HEK293T (cell line): ENCODE measurements around the gene GTPBP1.

ENCODE experiments used
- CTCF ChIA-PET: fragments of 350-600 bp; formaldehyde crosslinking; extraction: SDS; loops from one replicate; lab custom pipeline; 2021; ENCODE audit warnings: antibody characterized with exemption, inconsistent platforms; lab: Yijun Ruan, JAX
- POLR2A ChIA-PET: fragments of 350-600 bp; formaldehyde crosslinking; extraction: SDS; loops from one replicate; lab custom pipeline; 2020; ENCODE audit warnings: antibody characterized with exemption, inconsistent platforms; lab: Yijun Ruan, JAX
- DNase-seq: peaks from one replicate; pipeline ENCODE4 v3.0.0; 2012; ENCODE audit warnings: mixed read lengths; ENCODE audit errors: extremely low spot score
- ARNT ChIP-seq: fragments of 450-650 bp; IDR thresholded peaks from 2 replicates; pipeline ENCODE4 v1.6.1; 2017; ENCODE audit warnings: mild to moderate bottlenecking
- BHLHE40 ChIP-seq: fragments of 450-650 bp; IDR thresholded peaks from 2 replicates; pipeline ENCODE4 v1.6.1; 2016; ENCODE audit warnings: mild to moderate bottlenecking, moderate library complexity, borderline replicate concordance
- CTBP1 ChIP-seq: fragments of 450-650 bp; IDR thresholded peaks from 2 replicates; pipeline ENCODE4 v1.6.1; 2016; ENCODE audit warnings: borderline replicate concordance
- ELF4 ChIP-seq: fragments of 450-650 bp; IDR thresholded peaks from 2 replicates; pipeline ENCODE4 v1.6.1; 2017; ENCODE audit warnings: antibody characterized with exemption
- FOXA1 ChIP-seq: fragments of 450-650 bp; IDR thresholded peaks from 2 replicates; pipeline ENCODE4 v1.6.1; 2016; ENCODE audit warnings: mild to moderate bottlenecking
- FOXK2 ChIP-seq: fragments of 450-650 bp; IDR thresholded peaks from 2 replicates; pipeline ENCODE4 v1.6.1; 2016; ENCODE audit warnings: mild to moderate bottlenecking
- FOXM1 ChIP-seq: fragments of 450-650 bp; IDR thresholded peaks from 2 replicates; pipeline ENCODE4 v1.6.1; 2017; ENCODE audit warnings: mild to moderate bottlenecking, borderline replicate concordance
- HDGF ChIP-seq: fragments of 450-650 bp; IDR thresholded peaks from 2 replicates; pipeline ENCODE4 v1.6.1; 2017; ENCODE audit warnings: antibody characterized with exemption, borderline replicate concordance
- L3MBTL2 ChIP-seq: fragments of 450-650 bp; conservative IDR thresholded peaks from 2 replicates; pipeline ENCODE4 v1.6.1; 2016; ENCODE audit warnings: mild to moderate bottlenecking
- LEF1 ChIP-seq: fragments of 450-650 bp; IDR thresholded peaks from 2 replicates; pipeline ENCODE4 v1.6.1; 2017; ENCODE audit warnings: mild to moderate bottlenecking, borderline replicate concordance
- NFRKB ChIP-seq: fragments of 450-650 bp; IDR thresholded peaks from 2 replicates; pipeline ENCODE4 v1.6.1; 2016; ENCODE audit warnings: mild to moderate bottlenecking, moderate library complexity
- SP1 ChIP-seq: fragments of 450-650 bp; IDR thresholded peaks from 2 replicates; pipeline ENCODE4 v1.6.1; 2017
- SUZ12 ChIP-seq: fragments of 450-650 bp; IDR thresholded peaks from 2 replicates; pipeline ENCODE4 v1.6.1; 2016; ENCODE audit warnings: mild to moderate bottlenecking
- TARDBP ChIP-seq: fragments of 450-650 bp; IDR thresholded peaks from 2 replicates; pipeline ENCODE4 v1.6.1; 2016
- ZNF384 ChIP-seq: fragments of 450-650 bp; IDR thresholded peaks from 2 replicates; pipeline ENCODE4 v1.6.1; 2016
- TF ChIP-seq, protein P1 (sequence below): fragments of 450-650 bp; IDR thresholded peaks from 2 replicates; pipeline ENCODE4 v1.6.1; 2016

The GTPBP1 gene

DNA sequence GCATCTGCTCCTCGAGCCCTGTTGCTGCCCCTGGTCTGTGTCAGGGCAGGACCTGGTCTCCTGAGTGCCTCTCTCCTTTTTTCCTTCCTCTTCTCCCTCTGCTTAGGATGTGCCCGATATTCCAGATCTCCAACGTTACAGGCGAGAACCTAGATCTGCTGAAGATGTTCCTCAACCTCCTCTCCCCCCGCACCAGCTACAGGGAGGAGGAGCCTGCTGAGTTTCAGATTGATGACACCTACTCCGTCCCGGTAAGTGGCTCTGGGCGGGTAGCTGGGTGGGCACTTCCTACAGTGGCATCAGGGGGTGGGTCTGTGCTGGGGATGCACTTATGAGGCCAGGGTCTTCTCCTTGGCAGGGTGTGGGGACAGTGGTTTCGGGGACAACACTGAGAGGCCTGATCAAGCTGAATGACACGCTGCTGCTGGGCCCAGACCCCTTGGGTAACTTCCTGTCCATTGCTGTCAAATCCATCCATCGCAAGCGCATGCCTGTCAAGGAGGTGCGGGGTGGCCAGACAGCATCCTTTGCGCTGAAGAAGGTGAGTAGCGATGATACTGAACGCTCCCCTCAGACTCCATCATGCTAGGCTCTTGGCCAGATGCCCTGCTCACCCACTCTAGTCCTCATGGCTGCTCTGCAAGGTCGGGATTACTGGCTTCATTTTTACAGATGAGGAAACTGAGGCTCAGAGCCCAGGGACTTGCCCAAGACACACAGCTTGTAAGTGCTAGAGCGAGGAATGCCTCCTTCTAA, 20.3 kb downstream of the GTPBP1 start:
- no peak for DNase-seq
- TF ChIP-seq ZNF384 (no peak), LEF1 (no peak), ELF4 (no peak), FOXM1 (no peak), HDGF (no peak)
- POLR2A ChIA-PET: interaction anchor here (1.4 to 1.9 kb wide), 2 partner anchors 9 kb away, joined by 3 to 4 read pairs; no protein-coding TSS in a partner anchor
- CTCF ChIA-PET: interaction anchor here (1.5 kb wide), 1 partner anchor 9 kb away, joined by 4 read pairs; no protein-coding TSS in a partner anchor

DNA sequence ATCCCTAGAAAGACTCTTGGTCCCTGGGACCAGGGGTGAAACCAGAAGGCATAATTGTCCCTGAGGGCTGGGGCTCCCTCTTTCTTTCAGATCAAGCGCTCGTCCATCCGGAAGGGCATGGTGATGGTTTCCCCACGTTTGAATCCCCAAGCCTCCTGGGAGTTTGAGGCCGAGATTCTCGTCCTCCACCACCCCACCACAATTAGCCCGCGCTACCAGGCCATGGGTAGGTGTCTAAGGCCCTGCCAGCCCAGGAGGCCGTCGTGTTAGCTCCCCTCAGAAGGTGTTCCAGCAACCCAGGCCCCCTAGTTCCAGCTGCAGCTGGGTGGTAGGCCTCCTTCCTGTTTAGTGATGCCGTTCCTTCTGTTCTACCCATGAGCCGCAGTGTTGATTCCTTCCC, 21.4 kb downstream of the GTPBP1 start:
- no peak for DNase-seq
- POLR2A ChIA-PET: interaction anchor here (1.4 to 1.9 kb wide), 2 partner anchors 8 to 10 kb away, joined by 3 to 4 read pairs; no protein-coding TSS in a partner anchor
- TF ChIP-seq ZNF384 (no peak), FOXK2 (no peak), HDGF (no peak), FOXM1 (no peak), FOXA1 (no peak), NFRKB (no peak), ARNT (no peak), TARDBP (no peak), SP1 (no peak), BHLHE40 (no peak)
- TF ChIP-seq, protein P1, sequence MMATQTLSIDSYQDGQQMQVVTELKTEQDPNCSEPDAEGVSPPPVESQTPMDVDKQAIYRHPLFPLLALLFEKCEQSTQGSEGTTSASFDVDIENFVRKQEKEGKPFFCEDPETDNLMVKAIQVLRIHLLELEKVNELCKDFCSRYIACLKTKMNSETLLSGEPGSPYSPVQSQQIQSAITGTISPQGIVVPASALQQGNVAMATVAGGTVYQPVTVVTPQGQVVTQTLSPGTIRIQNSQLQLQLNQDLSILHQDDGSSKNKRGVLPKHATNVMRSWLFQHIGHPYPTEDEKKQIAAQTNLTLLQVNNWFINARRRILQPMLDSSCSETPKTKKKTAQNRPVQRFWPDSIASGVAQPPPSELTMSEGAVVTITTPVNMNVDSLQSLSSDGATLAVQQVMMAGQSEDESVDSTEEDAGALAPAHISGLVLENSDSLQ: no peak
- CTCF ChIA-PET: no interaction called here

DNA sequence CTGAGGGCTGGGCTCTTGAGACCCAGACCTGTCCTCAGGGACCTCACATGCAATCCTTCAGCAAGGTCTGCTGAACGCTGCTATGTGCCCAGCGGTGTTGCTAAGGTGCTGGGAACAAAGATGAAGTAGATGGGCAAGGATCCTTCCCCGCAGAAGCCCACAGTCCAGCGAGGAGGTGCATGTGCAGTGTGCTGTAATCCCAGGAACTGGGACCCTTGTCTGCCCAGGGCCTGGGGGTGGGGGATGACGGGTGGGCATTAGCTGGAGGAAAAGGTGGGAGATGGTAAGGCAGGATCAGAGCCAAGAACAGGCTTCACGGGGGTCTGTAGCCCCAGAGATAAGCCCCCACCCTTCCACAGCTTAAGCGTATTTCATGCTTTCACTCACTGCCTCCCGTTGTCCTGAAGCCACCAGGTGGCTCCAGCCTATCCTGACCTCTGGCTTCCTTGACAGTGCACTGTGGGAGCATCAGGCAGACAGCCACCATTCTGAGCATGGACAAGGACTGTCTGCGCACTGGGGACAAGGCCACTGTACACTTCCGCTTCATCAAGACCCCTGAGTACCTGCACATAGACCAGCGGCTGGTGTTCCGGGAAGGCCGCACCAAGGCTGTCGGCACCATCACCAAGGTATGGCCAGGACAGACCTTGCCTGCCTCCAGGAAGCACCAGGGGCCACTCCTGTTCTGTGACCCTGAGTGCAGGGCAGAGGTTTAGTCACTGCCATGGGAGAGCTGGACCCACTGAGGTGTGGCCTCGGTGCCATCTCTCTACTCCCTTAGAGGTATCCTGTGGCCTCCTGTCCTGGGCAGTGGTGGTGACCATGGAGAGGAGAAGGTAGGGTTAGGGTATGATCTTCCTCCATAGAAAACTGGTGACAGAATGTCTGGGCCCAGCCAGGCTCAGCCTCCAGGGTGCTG, 22.0 kb downstream of the GTPBP1 start:
- POLR2A ChIA-PET: no interaction called here

DNA sequence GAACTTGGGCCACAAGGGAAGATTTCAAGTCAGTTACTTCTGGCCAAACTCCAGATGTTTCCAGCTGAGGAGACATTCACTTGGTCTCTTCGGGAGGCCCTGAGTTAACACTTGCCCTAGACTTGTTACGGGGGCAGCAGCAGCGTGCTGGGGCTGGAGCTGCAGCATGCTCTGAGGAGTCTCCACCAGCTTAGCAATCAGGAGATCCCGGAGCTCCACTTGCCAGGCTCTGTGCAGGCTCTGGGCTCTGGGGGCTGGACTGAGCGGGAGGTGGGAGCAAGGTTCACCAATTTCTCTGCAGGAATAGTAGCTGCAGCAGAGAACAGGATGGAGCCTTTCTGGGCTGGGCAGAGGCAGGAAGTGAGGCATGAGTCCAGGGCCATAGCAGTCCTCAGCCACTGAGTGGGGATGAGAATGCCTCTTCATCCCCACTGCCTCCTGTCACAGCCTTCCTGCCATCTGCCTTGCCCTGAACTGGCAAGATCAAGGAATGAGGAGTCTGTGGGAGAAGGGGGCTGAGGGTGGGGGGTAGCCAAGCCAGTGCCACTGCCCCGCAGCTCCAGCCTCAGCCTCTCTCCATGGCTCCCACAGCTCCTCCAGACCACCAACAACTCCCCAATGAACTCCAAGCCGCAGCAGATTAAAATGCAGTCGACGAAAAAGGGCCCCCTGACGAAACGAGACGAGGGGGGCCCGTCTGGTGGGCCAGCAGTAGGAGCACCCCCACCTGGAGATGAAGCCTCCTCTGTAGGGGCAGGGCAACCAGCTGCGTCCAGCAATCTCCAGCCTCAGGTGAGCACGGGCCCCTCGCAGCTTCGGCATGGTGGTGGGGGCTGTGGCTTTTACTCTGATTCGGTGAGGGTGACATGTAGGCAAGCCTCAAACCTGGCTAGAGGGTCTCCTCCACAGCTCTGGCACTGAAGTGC, 23.4 kb downstream of the GTPBP1 start:
- ChIA-PET CTCF (no interaction called here), POLR2A (no interaction called here)
- TF ChIP-seq SP1 (no peak), BHLHE40 (no peak), FOXA1 (no peak), ELF4 (no peak), ZNF384 (no peak), LEF1 (no peak), L3MBTL2 (no peak), ARNT (no peak), NFRKB (no peak), SUZ12 (no peak), FOXK2 (no peak)
- no peak for DNase-seq

More for the DNA sequence above, 22.0 kb downstream of the GTPBP1 start:
- CTCF ChIA-PET: interaction anchor here (0.7 kb wide), 1 partner anchor 1238 kb away, joined by 3 read pairs; no protein-coding TSS in a partner anchor
- TF ChIP-seq LEF1 (no peak), ARNT (no peak), ZNF384 (no peak), FOXA1 (no peak), NFRKB (no peak), TARDBP (no peak), HDGF (no peak), ELF4 (no peak)
- TF ChIP-seq, protein P1: no peak
- no peak for DNase-seq

DNA sequence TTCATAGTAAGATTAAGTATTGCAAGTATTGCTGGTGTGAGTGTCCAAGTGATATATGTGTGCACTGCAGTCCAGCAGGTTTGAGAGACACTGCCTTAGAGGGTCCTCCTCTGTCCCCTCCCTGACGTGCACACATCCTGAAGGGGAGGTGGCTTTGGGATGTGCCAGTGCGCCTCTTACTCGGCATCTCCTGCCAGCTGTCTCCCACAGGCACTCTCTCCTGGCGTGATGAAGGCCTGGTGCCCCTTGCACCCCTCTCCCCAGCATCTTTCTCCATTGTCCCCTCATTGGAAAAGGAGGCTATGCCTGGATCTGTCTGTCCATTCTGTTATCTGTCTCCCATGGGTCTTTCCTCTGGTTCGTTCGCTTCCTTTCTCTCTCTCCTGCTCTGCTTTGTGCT, 24.2 kb downstream of the GTPBP1 start:
- CTCF ChIA-PET: no interaction called here
- POLR2A ChIA-PET: no interaction called here
- DNase-seq: no peak
- TF ChIP-seq SUZ12 (no peak), NFRKB (no peak), HDGF (no peak), ZNF384 (no peak), L3MBTL2 (no peak), FOXK2 (no peak), FOXA1 (no peak), FOXM1 (no peak), ARNT (no peak), CTBP1 (no peak), LEF1 (no peak), ELF4 (no peak)
- TF ChIP-seq, protein P1: no peak
